ENCODE results near the gene MATK. TPM values are rescaled to one million over a fixed set of nuclear protein-coding genes. Genes with fewer than 3 reads are reported as not detected.

MATK gene
- total RNA-seq, 1 experiment from 2014 or later, result not detected

- CTCF ChIA-PET, result no interaction called here
- Mint-ChIP-seq H3K27me3 (ENCODE audit: unreplicated experiment) (peaks cover 33% of the 10 kb centered on the region), H3K4me3 (ENCODE audit: low read depth, unreplicated experiment) (no peak overlapping the region), H3K36me3 (ENCODE audit: insufficient read depth, unreplicated experiment) (no peaks in the 10 kb centered on the region), H3K9me3 (ENCODE audit: low read depth, unreplicated experiment) (peaks cover 2% of the 10 kb centered on the region), H3K27ac (ENCODE audit: unreplicated experiment) (no peak overlapping the region), H3K4me1 (ENCODE audit: low read depth, unreplicated experiment) (no peaks in the 10 kb centered on the region)
- TF ChIP-seq, protein P1, sequence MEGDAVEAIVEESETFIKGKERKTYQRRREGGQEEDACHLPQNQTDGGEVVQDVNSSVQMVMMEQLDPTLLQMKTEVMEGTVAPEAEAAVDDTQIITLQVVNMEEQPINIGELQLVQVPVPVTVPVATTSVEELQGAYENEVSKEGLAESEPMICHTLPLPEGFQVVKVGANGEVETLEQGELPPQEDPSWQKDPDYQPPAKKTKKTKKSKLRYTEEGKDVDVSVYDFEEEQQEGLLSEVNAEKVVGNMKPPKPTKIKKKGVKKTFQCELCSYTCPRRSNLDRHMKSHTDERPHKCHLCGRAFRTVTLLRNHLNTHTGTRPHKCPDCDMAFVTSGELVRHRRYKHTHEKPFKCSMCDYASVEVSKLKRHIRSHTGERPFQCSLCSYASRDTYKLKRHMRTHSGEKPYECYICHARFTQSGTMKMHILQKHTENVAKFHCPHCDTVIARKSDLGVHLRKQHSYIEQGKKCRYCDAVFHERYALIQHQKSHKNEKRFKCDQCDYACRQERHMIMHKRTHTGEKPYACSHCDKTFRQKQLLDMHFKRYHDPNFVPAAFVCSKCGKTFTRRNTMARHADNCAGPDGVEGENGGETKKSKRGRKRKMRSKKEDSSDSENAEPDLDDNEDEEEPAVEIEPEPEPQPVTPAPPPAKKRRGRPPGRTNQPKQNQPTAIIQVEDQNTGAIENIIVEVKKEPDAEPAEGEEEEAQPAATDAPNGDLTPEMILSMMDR (IDR thresholded peaks at IDR 0.05; ENCODE audit: unreplicated experiment), result no peak
- intact Hi-C loops (cut with micrococcal nuclease; ENCODE audit: unreplicated experiment), result no loop called here
- no TSS peak for BruUV-seq (replicated peaks)
- DNase-seq, result no peak
Observed at GRCh38 chr19:3776479-3777040, 9.6 kb downstream of the MATK start.

GRCh38 chr19:3775831-3776230 is 10.3 kb downstream of the MATK start:
- CTCF ChIA-PET, result no interaction called here

GRCh38 chr19:3775374-3775711 is 10.8 kb downstream of the MATK start:
- TF ChIP-seq, protein P1 (IDR thresholded peaks at IDR 0.05; ENCODE audit: unreplicated experiment), result no peak
- Mint-ChIP-seq H3K4me3 (ENCODE audit: low read depth, unreplicated experiment) (no peak overlapping the region), H3K27ac (ENCODE audit: unreplicated experiment) (no peak overlapping the region), H3K4me1 (ENCODE audit: low read depth, unreplicated experiment) (no peaks in the 10 kb centered on the region), H3K27me3 (ENCODE audit: unreplicated experiment) (peaks cover 33% of the 10 kb centered on the region), H3K9me3 (ENCODE audit: low read depth, unreplicated experiment) (no peaks in the 10 kb centered on the region), H3K36me3 (ENCODE audit: insufficient read depth, unreplicated experiment) (no peaks in the 10 kb centered on the region)
- intact Hi-C loops (cut with micrococcal nuclease; ENCODE audit: unreplicated experiment), result no loop called here
- no peak for DNase-seq
- CTCF ChIA-PET, result no interaction called here
- no TSS peak for BruUV-seq (replicated peaks)

More at GRCh38 chr19:3775831-3776230, 10.3 kb downstream of the MATK start:
- Mint-ChIP-seq H3K27ac (ENCODE audit: unreplicated experiment) (no peak overlapping the region), H3K4me1 (ENCODE audit: low read depth, unreplicated experiment) (no peaks in the 10 kb centered on the region), H3K9me3 (ENCODE audit: low read depth, unreplicated experiment) (no peaks in the 10 kb centered on the region), H3K4me3 (ENCODE audit: low read depth, unreplicated experiment) (no peak overlapping the region), H3K36me3 (ENCODE audit: insufficient read depth, unreplicated experiment) (no peaks in the 10 kb centered on the region), H3K27me3 (ENCODE audit: unreplicated experiment) (peaks cover 33% of the 10 kb centered on the region)
- no peak for DNase-seq
- no TSS peak for BruUV-seq (replicated peaks)
- intact Hi-C loops (cut with micrococcal nuclease; ENCODE audit: unreplicated experiment), result no loop called here
- TF ChIP-seq, protein P1 (IDR thresholded peaks at IDR 0.05; ENCODE audit: unreplicated experiment), result no peak

- intact Hi-C loops (cut with micrococcal nuclease; ENCODE audit: unreplicated experiment), result no loop called here
- no peaks in the 10 kb centered on the region for H3K9me3 Mint-ChIP-seq (ENCODE audit: low read depth, unreplicated experiment)
- H3K4me3 Mint-ChIP-seq (ENCODE audit: low read depth, unreplicated experiment), result no peak overlapping the region
- H3K36me3 Mint-ChIP-seq (ENCODE audit: insufficient read depth, unreplicated experiment), result no peaks in the 10 kb centered on the region
- peaks cover 33% of the 10 kb centered on the region for H3K27me3 Mint-ChIP-seq (ENCODE audit: unreplicated experiment)
- CTCF ChIA-PET, result no interaction called here
- no TSS peak for BruUV-seq (replicated peaks)
- no peaks in the 10 kb centered on the region for H3K4me1 Mint-ChIP-seq (ENCODE audit: low read depth, unreplicated experiment)
- TF ChIP-seq, protein P1 (IDR thresholded peaks at IDR 0.05; ENCODE audit: unreplicated experiment), result no peak
- no peak for DNase-seq
- H3K27ac Mint-ChIP-seq (ENCODE audit: unreplicated experiment), result no peak overlapping the region
Observed at GRCh38 chr19:3774621-3775373, 11.4 kb downstream of the MATK start.
